HepG2 (cell line): ENCODE results near the gene ARL5A. TPM values are rescaled to one million over a fixed set of nuclear protein-coding genes. Genes with fewer than 3 reads are reported as not detected.

Source experiments
- AGO2 ChIP-seq: fragments of 200-400 bp; formaldehyde crosslinking; optimal IDR thresholded peaks from 2 replicates; pipeline ENCODE3; 2017; ENCODE audit warnings: mild to moderate bottlenecking, low read depth, low read length, moderate library complexity
- GMEB1 ChIP-seq: sonication (generic); formaldehyde crosslinking; IDR thresholded peaks from 2 replicates; pipeline ENCODE4 v1.5.1; 2020; ENCODE audit warnings: missing genetic modification reagents, mild to moderate bottlenecking, borderline replicate concordance
- MAF1 ChIP-seq: sonication (generic); formaldehyde crosslinking; IDR thresholded peaks from 2 replicates; pipeline ENCODE4 v1.5.0; 2020; ENCODE audit warnings: missing genetic modification reagents, borderline replicate concordance
- MTA1 ChIP-seq: sonication (generic); formaldehyde crosslinking; IDR thresholded peaks from 2 replicates; pipeline ENCODE4 v1.4.0; 2020; ENCODE audit warnings: missing genetic modification reagents, mild to moderate bottlenecking, borderline replicate concordance
- SNAPC4 ChIP-seq: sonication (generic); formaldehyde crosslinking; IDR thresholded peaks from 2 replicates; pipeline ENCODE4 v1.4.0; 2020; ENCODE audit warnings: mild to moderate bottlenecking, missing genetic modification reagents
- WIZ ChIP-seq: sonication (generic); formaldehyde crosslinking; IDR thresholded peaks from 2 replicates; pipeline ENCODE4 v1.5.1; 2020; ENCODE audit warnings: mild to moderate bottlenecking, missing genetic modification reagents
- ZBTB7B ChIP-seq: sonication (generic); formaldehyde crosslinking; IDR thresholded peaks from 2 replicates; pipeline ENCODE4 v1.4.0; 2020; ENCODE audit warnings: missing genetic modification reagents
- ZMYM3 ChIP-seq: sonication (generic); formaldehyde crosslinking; IDR thresholded peaks from 2 replicates; pipeline ENCODE4 v1.5.1; 2020; ENCODE audit warnings: mild to moderate bottlenecking, missing genetic modification reagents
- ZNF20 ChIP-seq: sonication (generic); formaldehyde crosslinking; IDR thresholded peaks from 2 replicates; pipeline ENCODE4 v1.4.0; 2020; ENCODE audit warnings: mild to moderate bottlenecking, moderate library complexity, missing genetic modification reagents
- ZNF235 ChIP-seq: sonication (generic); formaldehyde crosslinking; IDR thresholded peaks from 2 replicates; pipeline ENCODE4 v1.8.1; 2023; ENCODE audit warnings: mild to moderate bottlenecking, missing genetic modification reagents, borderline replicate concordance
- ZNF468 ChIP-seq: sonication (generic); formaldehyde crosslinking; IDR thresholded peaks from 2 replicates; pipeline ENCODE4 v1.8.0; 2022; ENCODE audit warnings: mild to moderate bottlenecking, moderate library complexity, missing genetic modification reagents
- ZNF501 ChIP-seq: sonication (generic); formaldehyde crosslinking; IDR thresholded peaks from 2 replicates; pipeline ENCODE4 v1.5.1; 2020; ENCODE audit warnings: mild to moderate bottlenecking, moderate library complexity, missing genetic modification reagents
- ZNF678 ChIP-seq: sonication (generic); formaldehyde crosslinking; IDR thresholded peaks from 2 replicates; pipeline ENCODE4 v1.4.0; 2020; ENCODE audit warnings: mild to moderate bottlenecking, missing genetic modification reagents
- ZNF703 ChIP-seq: sonication (generic); formaldehyde crosslinking; IDR thresholded peaks from 2 replicates; pipeline ENCODE4 v1.5.1; 2020; ENCODE audit warnings: missing genetic modification reagents, mild to moderate bottlenecking, moderate library complexity, borderline replicate concordance
- ZNF879 ChIP-seq: sonication (generic); formaldehyde crosslinking; IDR thresholded peaks from 2 replicates; pipeline ENCODE4 v1.8.1; 2023; ENCODE audit warnings: missing genetic modification reagents
- polyA plus RNA-seq, 8 experiments: library from polyadenylated mRNA; depleted of rRNA in 3 of 8; stranded (reverse) in 7 of 8; unstranded in 1 of 8; fragments of >200 nt; fragmentation: Illumina TruSeq in 4 of 8; extraction: Trizol in 4 of 8; gene quantifications; 2 replicates each; pipeline versions ENCODE4 v1.2.1 to v1.2.3, GENCODE V29; 2011 to 2016; ENCODE audit warnings: low read depth in 4 of 8, missing spikeins in 1 of 8, mixed read lengths in 1 of 8; ENCODE audit not compliant: insufficient read depth in 1 of 8
- total RNA-seq, 5 experiments: library from RNA; depleted of rRNA; stranded (reverse); fragments of >200 nt; fragmentation: Illumina TruSeq; extraction: Trizol; gene quantifications; 2 replicates each; pipeline ENCODE4 v1.2.3, GENCODE V29; 2016; ENCODE audit warnings: low read depth in 1 of 5
- TF ChIP-seq, protein P1 (sequence below): sonication (generic); formaldehyde crosslinking; IDR thresholded peaks from 2 replicates; pipeline ENCODE4 v1.5.0; 2020; ENCODE audit warnings: missing genetic modification reagents, mild to moderate bottlenecking, borderline replicate concordance
- TF ChIP-seq, protein P2 (sequence below): sonication (generic); formaldehyde crosslinking; IDR thresholded peaks from 2 replicates; pipeline ENCODE4 v1.4.0; 2020; ENCODE audit warnings: missing genetic modification reagents
- TF ChIP-seq, protein P3 (sequence below): sonication (generic); formaldehyde crosslinking; IDR thresholded peaks from 2 replicates; pipeline ENCODE4 v1.8.1; 2023; ENCODE audit warnings: mild to moderate bottlenecking, missing genetic modification reagents, borderline replicate concordance

Gene ARL5A
- total and polyA plus RNA-seq, 2 of the 13 experiments (the other 11 are each of a cell fraction or from before 2014, with no cell fraction given), result 47.5 to 149 TPM

GRCh38 chr2:151827564-151828142 is 568 bp downstream of the ARL5A start (continued):
- 0 out of 2 replicates have a peak, but pooled peaks have one; percentile 9 for TF ChIP-seq GMEB1 (CRISPR knock-in tag)
- peak; percentile 43; the same call in 1 of the 2 replicates for TF ChIP-seq SNAPC4 (CRISPR knock-in tag)
- TF ChIP-seq ZNF703 (CRISPR knock-in tag), result peak; percentile 55; the same call in 1 of the 2 replicates
- 0 out of 2 replicates have a peak, but pooled peaks have one; percentile 15 for TF ChIP-seq ZNF20 (CRISPR knock-in tag)
- TF ChIP-seq, protein P1, sequence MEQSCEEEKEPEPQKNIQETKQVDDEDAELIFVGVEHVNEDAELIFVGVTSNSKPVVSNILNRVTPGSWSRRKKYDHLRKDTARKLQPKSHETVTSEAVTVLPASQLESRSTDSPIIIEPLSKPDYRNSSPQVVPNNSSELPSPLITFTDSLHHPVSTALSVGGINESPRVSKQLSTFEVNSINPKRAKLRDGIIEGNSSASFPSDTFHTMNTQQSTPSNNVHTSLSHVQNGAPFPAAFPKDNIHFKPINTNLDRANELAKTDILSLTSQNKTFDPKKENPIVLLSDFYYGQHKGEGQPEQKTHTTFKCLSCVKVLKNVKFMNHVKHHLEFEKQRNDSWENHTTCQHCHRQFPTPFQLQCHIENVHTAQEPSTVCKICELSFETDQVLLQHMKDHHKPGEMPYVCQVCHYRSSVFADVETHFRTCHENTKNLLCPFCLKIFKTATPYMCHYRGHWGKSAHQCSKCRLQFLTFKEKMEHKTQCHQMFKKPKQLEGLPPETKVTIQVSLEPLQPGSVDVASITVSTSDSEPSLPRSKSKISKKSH, result 0 out of 2 replicates have a peak, but pooled peaks have one; percentile 11
- TF ChIP-seq MAF1 (CRISPR knock-in tag), result 0 out of 2 replicates have a peak, but pooled peaks have one; percentile 23
- TF ChIP-seq MTA1 (CRISPR knock-in tag), result no peak
- TF ChIP-seq ZNF235, result no peak
- 0 out of 2 replicates have a peak, but pooled peaks have one; percentile 15 for TF ChIP-seq ZNF468
- TF ChIP-seq AGO2, result peak; percentile 97
- peak; percentile 66; the same call in 1 of the 2 replicates for TF ChIP-seq ZNF678 (CRISPR knock-in tag)
- TF ChIP-seq, protein P2, sequence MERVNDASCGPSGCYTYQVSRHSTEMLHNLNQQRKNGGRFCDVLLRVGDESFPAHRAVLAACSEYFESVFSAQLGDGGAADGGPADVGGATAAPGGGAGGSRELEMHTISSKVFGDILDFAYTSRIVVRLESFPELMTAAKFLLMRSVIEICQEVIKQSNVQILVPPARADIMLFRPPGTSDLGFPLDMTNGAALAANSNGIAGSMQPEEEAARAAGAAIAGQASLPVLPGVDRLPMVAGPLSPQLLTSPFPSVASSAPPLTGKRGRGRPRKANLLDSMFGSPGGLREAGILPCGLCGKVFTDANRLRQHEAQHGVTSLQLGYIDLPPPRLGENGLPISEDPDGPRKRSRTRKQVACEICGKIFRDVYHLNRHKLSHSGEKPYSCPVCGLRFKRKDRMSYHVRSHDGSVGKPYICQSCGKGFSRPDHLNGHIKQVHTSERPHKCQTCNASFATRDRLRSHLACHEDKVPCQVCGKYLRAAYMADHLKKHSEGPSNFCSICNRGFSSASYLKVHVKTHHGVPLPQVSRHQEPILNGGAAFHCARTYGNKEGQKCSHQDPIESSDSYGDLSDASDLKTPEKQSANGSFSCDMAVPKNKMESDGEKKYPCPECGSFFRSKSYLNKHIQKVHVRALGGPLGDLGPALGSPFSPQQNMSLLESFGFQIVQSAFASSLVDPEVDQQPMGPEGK, result peak; percentile 72; the same call in 1 of the 2 replicates
- no peak; the same call in 1 of the 2 replicates for TF ChIP-seq WIZ (CRISPR knock-in tag)
- TF ChIP-seq ZNF501 (CRISPR knock-in tag), result 0 out of 2 replicates have a peak, but pooled peaks have one; percentile 65
- TF ChIP-seq ZMYM3 (CRISPR knock-in tag), result peak; percentile 96
- TF ChIP-seq ZNF879 (CRISPR knock-in tag), result no peak
- TF ChIP-seq ZBTB7B (CRISPR knock-in tag), result peak; percentile 20; the same call in 1 of the 2 replicates
- TF ChIP-seq, protein P3, sequence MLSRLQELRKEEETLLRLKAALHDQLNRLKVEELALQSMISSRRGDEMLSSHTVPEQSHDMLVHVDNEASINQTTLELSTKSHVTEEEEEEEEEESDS (CRISPR knock-in tag), result peak; percentile 3; the same call in 1 of the 2 replicates
